Caki2 (cell line): ENCODE results near the gene KSR1. TPM values are rescaled to one million over a fixed set of nuclear protein-coding genes. Genes with fewer than 3 reads are reported as not detected.

Experiments used
- DNase-seq: peaks from one replicate; pipeline ENCODE4 v3.0.0-alpha.2; 2015; ENCODE audit warnings: low read depth
- in situ Hi-C: cut with HindIII; loops from 2 replicates; pipeline ENCODE4 v1.10.0; 2016; ENCODE audit warnings: low sequenced_read_pairs, low pct_unique_long_range_greater_than_20kb, mixed read lengths
- total RNA-seq: library from RNA; depleted of rRNA; stranded (reverse); fragments of >200 nt; shearing (Covaris generic); gene quantifications from 2 replicates; pipeline ENCODE4 v1.2.3, GENCODE V29; 2014; ENCODE audit warnings: low replicate concordance

Gene KSR1
- total RNA-seq, 1 experiment from 2014 or later: 0.51 TPM

DNA sequence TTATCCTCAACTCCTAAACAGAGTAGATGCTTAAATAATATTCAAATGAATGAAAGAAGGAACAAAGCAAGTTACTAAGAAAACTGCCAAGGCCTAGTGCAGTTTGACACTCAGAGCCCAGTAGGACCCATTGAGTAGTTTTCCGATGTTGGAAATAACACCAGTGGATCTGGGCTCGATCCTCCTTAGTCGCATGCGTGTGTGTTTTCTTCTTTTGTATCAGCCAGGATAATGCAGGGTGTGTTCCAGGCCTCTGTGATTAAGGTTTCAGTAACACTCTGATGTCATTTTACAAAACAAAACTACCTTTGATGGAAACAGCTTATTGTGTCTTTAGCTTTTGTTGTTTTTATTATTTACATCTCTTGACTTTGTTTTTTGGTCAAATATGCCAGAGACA is 24.5 kb downstream of the KSR1 start:
- DNase-seq: no peak
- in situ Hi-C loops: no loop called here

DNA sequence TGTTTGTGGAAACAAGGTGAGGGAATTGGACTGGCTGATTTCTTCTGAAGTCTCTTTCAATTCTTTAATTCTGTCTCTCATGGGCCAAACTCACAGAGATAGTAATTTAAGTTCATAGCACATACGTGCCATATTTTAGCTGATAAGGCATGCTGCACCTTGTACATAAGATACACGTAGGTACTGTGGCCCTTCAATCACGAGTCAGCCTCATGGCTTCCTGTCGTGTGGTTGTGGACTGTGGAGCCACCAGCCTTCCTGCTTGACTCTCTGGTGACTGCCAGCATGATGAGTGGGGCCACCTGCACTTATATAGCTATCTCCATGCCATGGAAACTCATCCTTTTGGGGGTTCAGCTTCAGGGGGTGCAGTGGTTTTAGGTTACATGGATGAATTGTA is 25.1 kb downstream of the KSR1 start:
- DNase-seq: no peak
- in situ Hi-C loops: no loop called here

DNA sequence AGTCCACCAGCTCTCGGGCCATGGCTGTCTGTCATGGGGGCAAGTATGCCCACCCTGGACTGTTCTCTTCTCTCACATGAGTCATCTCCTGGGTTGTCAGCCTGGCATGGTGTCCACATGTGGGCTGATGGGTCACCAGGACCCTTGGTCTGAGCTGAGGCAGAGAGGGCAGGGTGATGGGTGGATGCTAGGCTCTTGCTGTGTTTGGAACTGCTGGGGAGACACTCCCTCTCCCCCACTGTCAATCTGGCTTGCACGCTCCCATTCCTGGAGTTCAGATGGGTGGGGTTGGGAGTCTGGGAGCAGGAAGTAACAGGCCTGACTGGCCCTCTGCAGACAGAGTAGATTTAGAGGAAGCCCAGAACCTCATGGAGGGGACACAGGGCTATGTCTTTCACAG is 28.9 kb downstream of the KSR1 start:
- in situ Hi-C loops: no loop called here
- no peak for DNase-seq

DNA sequence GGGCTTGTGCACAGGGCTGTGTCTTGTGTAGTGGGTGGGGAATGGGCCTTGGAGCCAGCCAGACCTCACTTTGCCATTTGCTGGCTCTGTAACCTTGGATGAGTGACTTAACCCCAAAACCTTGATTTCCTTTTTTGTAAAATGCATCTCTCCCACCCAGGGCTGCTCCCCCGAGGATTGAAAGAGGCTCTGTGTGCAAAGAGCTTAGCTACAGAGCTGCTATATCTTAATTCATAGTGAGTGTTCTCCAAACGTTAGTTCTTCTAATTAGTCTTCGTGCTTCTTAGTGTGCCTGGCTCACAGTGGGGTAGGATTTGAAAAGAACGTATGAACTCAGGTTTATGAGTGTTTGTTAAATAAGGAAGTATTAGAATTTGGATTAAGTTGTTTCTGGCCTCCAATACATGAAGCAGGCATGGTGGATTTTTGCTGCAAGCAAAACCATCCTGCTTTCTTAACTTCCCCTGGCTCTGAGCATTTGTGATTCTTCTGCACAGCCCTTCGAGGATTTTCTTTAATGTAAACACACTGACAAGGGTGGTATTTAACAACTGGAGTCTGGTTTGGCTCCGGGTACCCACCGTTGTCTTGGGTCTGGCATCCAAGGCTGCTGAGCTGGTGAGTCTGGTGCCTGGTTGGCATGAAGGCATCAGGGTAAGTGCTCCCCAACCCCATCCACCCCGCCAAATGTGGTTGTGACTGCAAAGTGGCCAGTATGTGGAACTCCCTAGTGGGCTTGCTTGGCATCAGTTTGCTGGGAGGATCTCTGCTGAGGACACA is 29.7 kb downstream of the KSR1 start:
- in situ Hi-C loops: no loop called here

DNA sequence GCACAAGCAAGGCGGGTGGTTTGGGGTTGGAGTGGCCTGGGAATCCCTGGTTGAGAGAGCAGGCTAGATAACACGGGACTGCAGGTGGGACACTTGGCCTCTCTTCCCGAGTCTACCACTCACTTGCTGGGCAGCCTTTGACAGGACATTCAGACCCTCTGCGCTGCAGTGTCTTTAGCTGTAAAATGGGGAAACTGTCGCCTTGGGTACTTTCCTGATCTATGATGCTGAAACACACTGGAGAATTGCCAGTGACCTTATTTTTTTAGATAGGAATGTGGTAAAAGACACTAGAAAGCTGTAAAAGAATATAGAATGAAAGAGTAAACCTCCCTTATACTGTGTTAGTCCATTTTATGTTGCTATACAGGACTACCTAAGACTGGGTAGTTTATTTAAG is 30.5 kb downstream of the KSR1 start:
- in situ Hi-C loops: no loop called here
- no peak for DNase-seq

More for the DNA sequence above, 29.7 kb downstream of the KSR1 start:
- no peak for DNase-seq

DNA sequence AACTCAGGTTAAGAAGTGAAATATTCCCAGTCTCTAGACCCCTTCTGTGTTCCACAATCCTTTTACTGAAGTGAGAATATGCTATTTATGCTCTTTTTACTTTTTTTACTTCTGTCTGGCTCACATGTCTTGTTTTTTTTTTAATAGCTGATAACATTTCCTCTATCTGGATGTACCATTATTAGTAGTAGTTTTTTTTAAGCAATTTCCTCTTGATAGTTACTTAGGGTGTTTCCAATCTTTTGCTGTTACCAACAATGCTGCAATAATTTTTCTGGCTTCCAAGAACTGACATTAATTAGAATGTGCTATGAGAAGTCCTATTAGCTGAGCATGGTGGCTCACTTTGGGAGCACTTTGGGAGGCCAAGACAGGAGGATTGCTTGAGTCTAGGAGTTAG is 32.0 kb downstream of the KSR1 start:
- in situ Hi-C loops: no loop called here
- no peak for DNase-seq

DNA sequence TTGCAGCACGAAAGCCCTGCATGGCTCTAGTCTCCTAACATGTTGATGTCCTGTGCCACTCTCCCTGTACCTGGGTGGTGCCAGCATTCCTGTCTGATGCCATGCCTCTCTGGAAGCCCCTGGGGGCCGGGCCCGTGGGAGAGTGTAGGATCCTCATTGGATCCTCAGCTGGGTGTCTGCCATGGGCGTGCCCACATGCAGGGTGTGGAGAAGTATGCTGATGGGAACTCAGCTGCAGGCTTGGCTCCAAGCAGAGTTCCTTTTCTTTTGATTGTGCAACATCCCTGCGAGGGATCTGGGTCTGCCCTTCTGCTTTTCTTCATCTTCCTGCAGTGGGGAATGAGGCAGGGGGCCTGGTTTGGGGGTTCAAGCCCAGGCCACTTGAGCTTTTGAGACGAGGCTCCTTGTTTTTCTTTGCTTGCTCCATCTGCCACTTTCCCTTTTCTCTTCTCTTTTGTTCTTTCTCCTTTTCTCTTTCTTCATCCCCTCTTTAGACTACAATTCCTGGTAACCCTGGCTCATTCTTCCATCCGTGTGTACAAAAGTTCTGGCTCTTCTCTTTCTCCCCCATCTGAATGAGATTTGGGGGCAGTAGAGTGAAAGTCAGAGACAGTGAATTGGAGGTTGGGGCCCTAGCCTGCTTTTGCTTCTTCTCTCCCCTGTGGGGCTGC is 32.9 kb downstream of the KSR1 start:
- in situ Hi-C loops: no loop called here
- DNase-seq: no peak

DNA sequence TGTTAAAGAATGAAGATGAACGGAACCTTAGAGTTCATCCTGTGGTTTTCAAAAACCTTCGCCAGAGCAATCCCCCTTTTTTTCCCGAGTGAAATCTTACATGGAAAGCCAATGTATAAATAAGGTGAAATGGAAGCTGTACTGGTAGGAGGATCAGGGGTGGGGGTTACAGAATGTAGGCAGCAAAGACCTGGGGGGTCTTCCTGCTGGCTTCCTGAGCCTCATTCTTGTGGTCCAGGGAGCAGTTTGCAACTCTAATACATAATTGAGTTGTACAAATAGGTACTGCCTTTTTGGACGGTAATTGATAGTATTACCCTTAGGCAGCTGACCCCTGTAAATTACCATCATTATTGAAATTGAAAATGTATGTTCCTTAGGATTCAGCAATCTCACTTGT is 34.1 kb downstream of the KSR1 start:
- in situ Hi-C loops: no loop called here
- DNase-seq: no peak

DNA sequence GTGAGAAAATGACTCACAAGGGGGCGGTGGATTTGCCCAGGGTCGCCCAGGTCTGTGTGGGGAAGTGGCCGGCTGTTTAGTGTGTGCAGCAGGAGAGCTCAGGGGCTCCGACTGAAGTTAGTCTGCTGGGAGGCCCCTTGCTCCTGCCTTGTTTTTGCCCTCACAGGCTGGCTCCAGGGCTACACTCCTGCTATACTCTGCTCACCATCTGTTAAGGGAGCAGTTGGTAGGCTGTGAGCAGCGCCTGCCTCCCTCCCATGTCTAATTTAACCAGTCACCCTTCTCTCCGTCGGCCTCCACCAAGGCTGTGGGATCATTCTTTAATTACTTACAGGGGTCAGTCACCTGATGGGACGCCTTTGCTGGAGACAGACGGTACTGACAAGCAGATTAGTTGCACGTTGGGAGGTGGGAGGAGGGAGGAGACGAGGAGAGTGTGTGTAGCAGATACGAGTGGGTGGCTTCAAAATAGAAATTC is 35.5 kb downstream of the KSR1 start:
- in situ Hi-C loops: no loop called here
- DNase-seq: no peak

DNA sequence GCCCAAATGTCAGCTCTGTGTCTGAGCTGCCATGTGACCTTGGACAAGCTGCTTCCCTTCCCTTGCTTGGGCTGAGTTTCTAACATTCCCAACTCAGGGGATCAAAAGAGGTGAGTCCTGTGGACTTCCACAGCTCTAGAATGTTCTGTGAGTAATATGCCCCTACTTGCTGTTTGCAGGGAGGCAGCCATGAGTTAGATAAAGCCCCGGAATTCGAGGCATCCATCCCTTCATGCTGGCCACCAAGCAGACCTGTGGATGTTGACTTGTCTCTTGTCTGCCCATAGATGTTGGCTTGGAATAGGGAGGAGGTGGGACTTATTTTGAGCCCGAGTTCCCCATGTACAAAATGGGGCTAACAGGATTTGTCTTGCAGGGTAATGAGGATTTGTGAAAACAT is 36.2 kb downstream of the KSR1 start:
- no peak for DNase-seq
- in situ Hi-C loops: no loop called here

DNA sequence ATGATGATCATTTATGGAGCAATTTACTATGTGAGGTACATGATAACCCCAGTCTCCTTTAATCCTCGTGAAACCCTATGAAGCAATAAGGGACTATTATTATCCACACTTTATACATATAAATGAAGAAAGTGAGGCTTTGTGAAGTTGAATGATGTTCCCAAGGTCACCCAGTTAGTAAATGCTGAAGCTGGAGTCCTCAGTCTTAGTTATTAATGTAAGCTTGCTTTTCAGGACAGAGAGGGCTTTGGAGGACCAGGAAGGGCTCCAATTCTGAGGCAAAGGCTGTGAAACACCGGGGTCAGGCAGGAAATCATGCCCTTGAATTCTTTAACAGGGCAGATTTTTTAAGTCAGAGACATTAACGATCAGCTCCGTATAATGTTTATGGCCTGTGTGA is 36.8 kb downstream of the KSR1 start:
- in situ Hi-C loops: no loop called here
- DNase-seq: no peak

DNA sequence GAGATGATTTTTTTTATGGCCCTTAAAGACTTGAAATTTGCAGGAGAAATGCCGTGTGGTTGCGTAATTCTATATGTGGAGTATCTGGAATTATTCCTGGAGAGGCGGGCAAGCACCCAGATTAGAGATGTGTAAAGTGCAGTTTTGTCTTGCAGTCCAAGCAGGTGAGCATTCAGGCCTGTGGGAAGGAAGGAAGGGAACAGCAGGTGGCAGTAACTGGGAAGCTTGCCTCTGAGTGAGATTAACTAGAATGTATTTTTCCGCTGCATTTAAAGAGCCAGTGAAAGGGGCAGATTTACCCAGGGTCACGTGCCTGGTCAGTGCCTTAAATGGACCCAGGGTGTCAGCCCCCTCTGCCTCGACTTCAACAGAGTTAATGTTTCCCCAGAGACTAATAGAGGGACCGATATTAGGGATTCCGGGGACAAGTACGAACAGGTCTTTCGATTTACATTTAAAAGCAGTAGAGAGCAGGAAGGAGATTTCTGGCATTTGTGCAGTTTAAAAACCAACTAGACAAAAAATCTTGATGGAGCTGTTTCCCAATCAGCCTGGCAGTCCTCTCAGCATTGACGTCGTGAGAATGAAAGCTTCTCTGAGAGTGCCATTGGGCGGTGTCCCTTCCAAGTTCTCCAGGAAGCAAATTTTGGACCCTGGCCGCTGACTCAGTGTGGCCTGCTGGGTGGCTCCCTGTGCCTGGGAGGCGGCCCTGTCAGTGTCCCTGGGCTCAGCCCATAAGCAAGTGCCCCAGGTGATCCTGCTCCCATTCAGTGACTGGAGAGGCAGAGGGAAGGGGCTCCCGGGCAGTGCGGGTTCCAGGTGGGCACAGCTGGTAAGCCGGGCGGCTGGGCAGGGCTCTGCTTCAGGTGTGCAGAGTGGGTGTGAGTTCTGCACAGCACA is 38.2 kb downstream of the KSR1 start:
- peak; percentile 73 for DNase-seq
- in situ Hi-C loops: no loop called here

DNA sequence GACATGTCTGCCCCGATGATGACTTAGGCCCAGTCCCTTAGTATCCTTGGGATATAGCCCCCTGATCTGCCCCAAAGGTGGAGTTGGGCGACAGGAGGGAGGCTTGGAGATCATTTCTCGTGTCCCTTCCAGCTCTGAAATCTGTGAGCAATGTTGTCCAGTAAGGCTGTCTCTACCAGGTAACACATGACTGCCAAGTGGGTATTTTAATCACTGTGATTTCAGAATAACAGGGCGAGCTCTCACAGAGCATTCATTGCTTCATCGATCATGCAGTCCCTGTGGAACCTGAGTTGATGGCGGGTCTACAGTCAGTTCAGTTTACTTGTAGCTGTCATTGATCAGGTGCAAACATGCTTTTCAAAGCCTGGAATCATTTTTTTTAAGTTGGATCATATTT is 39.2 kb downstream of the KSR1 start:
- in situ Hi-C loops: no loop called here
- peak; percentile 72 for DNase-seq

DNA sequence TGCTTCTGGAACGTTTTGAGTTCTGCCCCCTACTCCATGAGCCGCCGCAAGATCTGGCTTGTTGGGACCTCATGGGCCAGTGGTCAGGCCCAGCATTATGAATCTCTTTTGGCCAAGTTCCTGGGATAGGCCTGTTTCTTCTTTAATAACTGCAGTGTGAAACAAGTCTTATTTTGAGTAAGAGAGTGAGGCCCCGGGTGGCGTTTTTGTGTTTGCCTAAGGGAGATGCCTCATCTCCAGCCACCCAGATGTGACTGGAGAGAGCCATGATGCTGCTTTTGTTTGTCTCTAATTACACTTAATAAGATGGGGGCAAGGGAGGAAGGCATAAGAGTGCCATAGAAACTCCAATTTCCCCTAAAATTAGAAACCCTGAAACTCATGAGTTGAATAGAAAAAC is 39.8 kb downstream of the KSR1 start:
- no peak for DNase-seq
- in situ Hi-C loops: no loop called here

DNA sequence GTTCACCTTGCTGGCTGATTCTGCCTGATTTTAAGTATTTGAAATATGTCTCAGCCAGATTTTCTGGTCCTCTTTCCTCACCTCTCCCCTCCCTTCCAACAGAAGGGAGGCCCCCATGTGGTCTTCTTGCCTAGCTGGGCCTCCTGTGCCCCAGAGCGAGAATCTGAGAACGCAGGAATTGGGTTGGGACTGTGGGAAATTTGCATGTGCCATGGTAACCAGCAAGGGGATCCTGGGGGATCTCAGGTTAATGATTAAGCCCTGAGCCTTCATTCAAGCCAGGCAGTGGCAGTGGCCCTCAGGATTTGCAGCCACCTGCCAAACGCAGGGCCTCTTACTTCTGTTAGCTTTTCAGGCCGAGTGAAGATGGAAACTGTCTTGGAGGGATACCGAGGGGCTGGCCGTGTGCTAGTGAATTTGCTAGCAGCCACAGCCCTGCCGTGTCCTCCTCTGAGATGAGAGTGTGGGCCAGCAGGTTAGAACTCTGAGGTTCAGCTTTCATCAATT is 40.2 kb downstream of the KSR1 start:
- peak; percentile 46 for DNase-seq
- in situ Hi-C loops: no loop called here

DNA sequence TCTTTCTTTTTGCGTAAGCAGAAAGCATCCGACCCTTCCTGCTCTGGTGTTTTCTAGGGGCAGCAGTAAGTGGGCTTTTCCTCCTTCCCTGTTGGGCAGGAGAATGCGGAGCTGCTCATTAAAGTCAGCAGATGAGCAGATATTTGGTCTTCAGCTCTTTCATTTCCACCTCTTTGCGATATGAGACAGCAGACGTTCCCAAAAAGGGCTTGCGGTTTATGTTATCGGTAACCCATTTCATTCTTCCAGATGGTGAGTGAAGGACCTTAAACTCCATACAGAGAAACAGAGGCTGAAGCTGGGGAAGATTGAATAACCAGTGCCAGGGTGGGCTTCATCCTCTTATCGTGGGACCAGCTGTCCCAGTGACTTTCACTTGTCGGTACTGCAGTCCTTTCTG is 40.7 kb downstream of the KSR1 start:
- in situ Hi-C loops: no loop called here
- DNase-seq: no peak

DNA sequence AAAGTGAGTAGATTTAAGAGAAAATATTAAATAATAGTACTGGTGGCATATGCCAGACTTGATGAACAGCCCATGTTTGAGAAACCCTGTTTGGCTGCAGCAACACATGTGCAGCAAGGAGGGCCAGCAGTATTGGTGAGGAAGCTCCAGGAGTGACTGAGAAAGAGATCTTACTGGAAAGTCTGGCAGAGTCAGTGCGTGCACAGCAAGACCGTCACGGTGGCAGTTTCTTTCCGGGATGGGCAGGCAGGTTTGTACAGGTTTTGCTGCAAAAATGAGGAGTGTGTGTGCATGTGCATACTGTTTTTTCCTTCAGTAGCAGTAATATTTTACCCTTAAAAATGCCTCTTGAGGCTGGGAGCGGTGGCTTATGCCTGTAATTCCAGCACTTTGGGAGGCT is 41.4 kb downstream of the KSR1 start:
- in situ Hi-C loops: no loop called here
- DNase-seq: no peak

DNA sequence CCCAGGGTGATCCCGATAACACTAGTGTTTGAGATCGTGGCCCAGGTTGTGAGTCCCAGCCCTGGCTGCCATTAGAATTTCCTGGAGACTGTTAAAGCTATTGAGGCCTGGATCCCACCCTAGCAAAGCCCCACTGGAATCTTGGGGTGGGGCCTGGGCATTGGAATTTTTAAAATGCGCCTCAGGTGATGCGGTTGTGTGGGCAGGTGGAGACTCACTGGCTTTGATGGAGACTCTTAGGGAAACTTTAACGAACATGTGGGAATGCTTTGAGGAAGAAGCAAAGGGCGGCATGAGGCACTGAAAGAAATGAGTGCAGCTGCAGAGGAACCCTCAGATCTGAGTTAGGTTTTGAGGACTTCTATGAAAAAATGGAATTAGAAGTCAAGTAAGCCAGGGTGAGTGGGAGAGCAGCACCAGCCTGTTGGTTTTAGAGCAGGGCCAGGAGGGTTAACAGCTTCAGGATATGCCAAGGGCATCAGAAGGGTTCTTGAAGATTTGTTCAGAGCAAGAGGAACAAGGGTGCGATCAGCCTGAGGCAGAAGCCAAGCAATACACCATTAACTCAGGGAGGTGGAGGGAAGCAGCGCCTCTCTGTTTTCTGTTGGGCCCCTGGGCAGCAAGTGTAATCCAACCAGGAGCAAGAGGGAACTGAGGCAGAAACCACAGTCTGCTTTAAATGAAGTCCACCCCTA is 42.5 kb downstream of the KSR1 start:
- no peak for DNase-seq
- in situ Hi-C loops: no loop called here
